ENCODE measurements around the gene THAP5. TPM values are rescaled to one million over a fixed set of nuclear protein-coding genes. Genes with fewer than 3 reads are reported as not detected.
"Not testable (repeated sequence)": the region's sequence is repeated elsewhere in the genome, so short reads cannot be mapped to it uniquely, and the experiment has no call there.

The THAP5 gene
- total RNA-seq, 4 donors from 2014 or later = 12.8 to 27.2 (median 19.8) TPM

- Histone ChIP-seq H3K36me3 (no peaks in the 10 kb centered on the region), H3K27ac (no peak overlapping the region), H3K4me3 (no peak overlapping the region), H3K4me1 (no peaks in the 10 kb centered on the region), H3K27me3 (no peaks in the 10 kb centered on the region), H3K9me3 (no peaks in the 10 kb centered on the region)
- no peak for DNase-seq (ENCODE audit: low spot score in 2 of 2)
- TF ChIP-seq CTCF (IDR thresholded peaks at IDR 0.05) = no peak
- TF ChIP-seq POLR2A (IDR thresholded peaks at IDR 0.05) = no peak
- TF ChIP-seq POLR2AphosphoS5 (IDR thresholded peaks at IDR 0.05) = no peak
- no peak for TF ChIP-seq EP300 (IDR thresholded peaks at IDR 0.05)
- WGBS = 72% methylated on average over 2 of the region's 2 CpGs
Measured at GRCh38 chr7:108541478-108541877, 28.0 kb downstream of the THAP5 start.

GRCh38 chr7:108538685-108539084, 30.8 kb downstream of the THAP5 start:
- DNase-seq (ENCODE audit: low spot score in 2 of 2); H3K4me3 ChIP-seq; H3K36me3 ChIP-seq; H3K27ac ChIP-seq; H3K27me3 ChIP-seq; H3K4me1 ChIP-seq; H3K9me3 ChIP-seq: not testable (repeated sequence)
- WGBS = 94% methylated on average over 4 of the region's 4 CpGs

GRCh38 chr7:108538236-108538635, 31.3 kb downstream of the THAP5 start:
- not testable (repeated sequence) for H3K9me3 ChIP-seq; H3K27me3 ChIP-seq; H3K4me1 ChIP-seq; H3K36me3 ChIP-seq; DNase-seq (ENCODE audit: low spot score in 2 of 2); H3K27ac ChIP-seq; H3K4me3 ChIP-seq
- WGBS = 31% methylated on average over 2 of the region's 2 CpGs

GRCh38 chr7:108537229-108537628, 32.3 kb downstream of the THAP5 start:
- WGBS = 94% methylated on average over 2 of the region's 2 CpGs
- no peak overlapping the region for H3K4me3 ChIP-seq
- H3K36me3 ChIP-seq = no peaks in the 10 kb centered on the region
- DNase-seq (ENCODE audit: low spot score in 2 of 2) = no peak
- no peaks in the 10 kb centered on the region for H3K4me1 ChIP-seq
- no peaks in the 10 kb centered on the region for H3K9me3 ChIP-seq
- no peaks in the 10 kb centered on the region for H3K27me3 ChIP-seq
- TF ChIP-seq POLR2A (IDR thresholded peaks at IDR 0.05) (no peak), EP300 (IDR thresholded peaks at IDR 0.05) (no peak), POLR2AphosphoS5 (IDR thresholded peaks at IDR 0.05) (no peak), CTCF (IDR thresholded peaks at IDR 0.05) (no peak)
- H3K27ac ChIP-seq = no peak overlapping the region

GRCh38 chr7:108535744-108536143, 33.8 kb downstream of the THAP5 start:
- DNase-seq (ENCODE audit: low spot score in 2 of 2) = no peak
- no peak overlapping the region for H3K4me3 ChIP-seq
- no peaks in the 10 kb centered on the region for H3K36me3 ChIP-seq
- H3K27ac ChIP-seq = no peak overlapping the region
- H3K27me3 ChIP-seq = no peaks in the 10 kb centered on the region
- TF ChIP-seq CTCF (IDR thresholded peaks at IDR 0.05) (no peak), POLR2AphosphoS5 (IDR thresholded peaks at IDR 0.05) (no peak), EP300 (IDR thresholded peaks at IDR 0.05) (no peak), POLR2A (IDR thresholded peaks at IDR 0.05) (no peak)
- WGBS = 63% methylated on average over 1 of the region's 1 CpG
- no peaks in the 10 kb centered on the region for H3K9me3 ChIP-seq
- H3K4me1 ChIP-seq = no peaks in the 10 kb centered on the region

- H3K4me3 ChIP-seq = no peak overlapping the region
- H3K27ac ChIP-seq = no peak overlapping the region
- H3K4me1 ChIP-seq = no peaks in the 10 kb centered on the region
- no peaks in the 10 kb centered on the region for H3K36me3 ChIP-seq
- 81% methylated on average over 5 of the region's 5 CpGs for WGBS
- H3K27me3 ChIP-seq = no peaks in the 10 kb centered on the region
- no peak for DNase-seq (ENCODE audit: low spot score in 2 of 2)
- no peak for TF ChIP-seq POLR2AphosphoS5 (IDR thresholded peaks at IDR 0.05)
- no peak for TF ChIP-seq EP300 (IDR thresholded peaks at IDR 0.05)
- no peak for TF ChIP-seq CTCF (IDR thresholded peaks at IDR 0.05)
- no peak for TF ChIP-seq POLR2A (IDR thresholded peaks at IDR 0.05)
- H3K9me3 ChIP-seq = no peaks in the 10 kb centered on the region
Measured at GRCh38 chr7:108535257-108535656, 34.2 kb downstream of the THAP5 start.
